HEK293 (cell line): ENCODE measurements around the gene RCC1.
A peak's percentile ranks its signal among the peaks of the same experiment; 100 is the strongest.

Source experiments
- CTCF ChIA-PET: fragments of 350-600 bp; formaldehyde crosslinking; extraction: SDS; loops from one replicate; lab custom pipeline; 2021; ENCODE audit warnings: antibody characterized with exemption; lab: Yijun Ruan, JAX
- POLR2A ChIA-PET: fragments of 300-600 bp; formaldehyde crosslinking; extraction: SDS; loops from one replicate; lab custom pipeline; 2020; ENCODE audit warnings: antibody characterized with exemption, inconsistent platforms; lab: Yijun Ruan, JAX
- H3K27ac ChIP-seq: fragments of 200-500 bp; sonication (Bioruptor generic); 2 replicates; pipeline ENCODE4 v1.5.1; 2014; ENCODE audit warnings: low read depth, low read length, control low read depth, inconsistent platforms; ENCODE audit errors: extremely low read depth
- H3K36me3 ChIP-seq, 2 experiments: fragments of 200-500 bp in 1 of 2; sonication (Bioruptor generic) in 1 of 2; 1 replicate in 1 of 2; 2 replicates in 1 of 2; pipeline ENCODE4 v1.5.1; 2014 to 2017; ENCODE audit warnings: inconsistent platforms in 2 of 2, low read length in 2 of 2; ENCODE audit not compliant: control insufficient read depth in 2 of 2, insufficient read depth in 1 of 2
- H3K4me1 ChIP-seq: fragments of 200-500 bp; sonication (Bioruptor generic); 2 replicates; pipeline ENCODE4 v1.5.1; 2014; ENCODE audit warnings: mild to moderate bottlenecking, low read length, inconsistent platforms; ENCODE audit not compliant: control insufficient read depth, insufficient read depth
- H3K4me3 ChIP-seq: 2 replicates; pipeline ENCODE4 v1.5.1; 2011; ENCODE audit warnings: low read depth, mild to moderate bottlenecking, control low read depth, low read length, moderate library complexity
- H3K9me3 ChIP-seq: fragments of 200-500 bp; sonication (Bioruptor generic); 2 replicates; pipeline ENCODE4 v1.5.1; 2014; ENCODE audit warnings: low read depth, low read length, inconsistent platforms; ENCODE audit not compliant: control insufficient read depth, insufficient read depth
- BCL11B ChIP-seq: fragments of 450-650 bp; formaldehyde crosslinking; IDR thresholded peaks from 2 replicates; pipeline ENCODE4 v1.5.1; 2016; ENCODE audit warnings: low read depth, missing biosample characterization, missing genetic modification characterization
- PRDM1 ChIP-seq: fragments of 450-650 bp; formaldehyde crosslinking; IDR thresholded peaks from 2 replicates; pipeline ENCODE4; 2016; ENCODE audit warnings: missing biosample characterization, missing genetic modification characterization
- PRDM2 ChIP-seq: fragments of 450-650 bp; formaldehyde crosslinking; IDR thresholded peaks from 2 replicates; pipeline ENCODE4 v1.5.1; 2016; ENCODE audit warnings: missing biosample characterization, missing genetic modification characterization, borderline replicate concordance
- SCRT1 ChIP-seq: fragments of 450-650 bp; formaldehyde crosslinking; IDR thresholded peaks from 2 replicates; pipeline ENCODE4 v1.5.1; 2016; ENCODE audit warnings: missing biosample characterization, missing genetic modification characterization, borderline replicate concordance
- SCRT2 ChIP-seq: fragments of 450-650 bp; formaldehyde crosslinking; IDR thresholded peaks from 2 replicates; pipeline ENCODE4 v1.5.1; 2016; ENCODE audit warnings: missing biosample characterization, missing genetic modification characterization
- TRIM28 ChIP-seq: IDR thresholded peaks from 2 replicates; pipeline ENCODE4 v1.6.1; 2011; ENCODE audit warnings: low read length, control low read depth, borderline replicate concordance
- TSHZ1 ChIP-seq: fragments of 450-650 bp; formaldehyde crosslinking; IDR thresholded peaks from 2 replicates; pipeline ENCODE4 v1.5.1; 2016; ENCODE audit warnings: missing biosample characterization, missing genetic modification characterization, borderline replicate concordance
- ZBTB48 ChIP-seq: fragments of 450-650 bp; formaldehyde crosslinking; IDR thresholded peaks from 2 replicates; pipeline ENCODE4 v1.5.1; 2016; ENCODE audit warnings: missing biosample characterization, missing genetic modification characterization
- ZNF580 ChIP-seq: fragments of 450-650 bp; formaldehyde crosslinking; IDR thresholded peaks from 2 replicates; pipeline ENCODE4 v1.5.1; 2016; ENCODE audit warnings: missing biosample characterization, missing genetic modification characterization
- ZNF830 ChIP-seq: fragments of 450-650 bp; IDR thresholded peaks from 2 replicates; pipeline ENCODE4 v1.5.0; 2018; ENCODE audit warnings: missing biosample characterization, missing genetic modification characterization, low read depth, mild to moderate bottlenecking, moderate library complexity
- ZSCAN16 ChIP-seq: fragments of 450-650 bp; formaldehyde crosslinking; IDR thresholded peaks from 2 replicates; pipeline ENCODE4 v1.5.1; 2016; ENCODE audit warnings: missing biosample characterization, missing genetic modification characterization

RCC1 gene

GRCh38 chr1:28565726-28566125, 59.9 kb downstream of the RCC1 start (continued):
- TF ChIP-seq TRIM28 = no peak
- TF ChIP-seq ZNF830 (tag by site-specific recombination) = no peak
- no peak for TF ChIP-seq TSHZ1 (tag by site-specific recombination)
- no peak for TF ChIP-seq ZSCAN16 (tag by site-specific recombination)
- no peak for TF ChIP-seq ZNF580
- TF ChIP-seq ZBTB48 (tag by site-specific recombination) = no peak

- POLR2A ChIA-PET = interaction anchor here (0.7 to 1.2 kb wide), 3 partner anchors 13 to 94 kb away, joined by 3 to 5 read pairs (median 3); no protein-coding TSS in a partner anchor
- peaks cover 44 to 88% of the 10 kb centered on the region in 2 experiments for H3K36me3 ChIP-seq
- CTCF ChIA-PET = no interaction called here
Measured at GRCh38 chr1:28566931-28567330, 61.1 kb downstream of the RCC1 start.

More at GRCh38 chr1:28566931-28567330, 61.1 kb downstream of the RCC1 start:
- TF ChIP-seq PRDM2 (tag by site-specific recombination) (no peak), SCRT1 (tag by site-specific recombination) (peak; percentile 71), BCL11B (no peak), SCRT2 (tag by site-specific recombination) (peak; percentile 91), PRDM1 (peak; percentile 59; the same call in 1 of the 2 replicates)
- no peaks in the 10 kb centered on the region for H3K9me3 ChIP-seq
- H3K27ac ChIP-seq = no peak overlapping the region
- H3K4me3 ChIP-seq = no peak overlapping the region
- no peaks in the 10 kb centered on the region for H3K4me1 ChIP-seq
